ENCODE measurements around the gene ERVW-1. TPM values are rescaled to one million over a fixed set of nuclear protein-coding genes. Genes with fewer than 3 reads are reported as not detected.
"Not testable (repeated sequence)": the region's sequence is repeated elsewhere in the genome, so short reads cannot be mapped to it uniquely, and the experiment has no call there.

Gene ERVW-1
- total RNA-seq, 4 donors from 2014 or later = not detected

- WGBS, 2 donors = 89 to 94% methylated on average over 4 of the region's 4 CpGs
Observed at GRCh38 chr7:92478711-92479110, 965 bp upstream of the ERVW-1 start.

DNA sequence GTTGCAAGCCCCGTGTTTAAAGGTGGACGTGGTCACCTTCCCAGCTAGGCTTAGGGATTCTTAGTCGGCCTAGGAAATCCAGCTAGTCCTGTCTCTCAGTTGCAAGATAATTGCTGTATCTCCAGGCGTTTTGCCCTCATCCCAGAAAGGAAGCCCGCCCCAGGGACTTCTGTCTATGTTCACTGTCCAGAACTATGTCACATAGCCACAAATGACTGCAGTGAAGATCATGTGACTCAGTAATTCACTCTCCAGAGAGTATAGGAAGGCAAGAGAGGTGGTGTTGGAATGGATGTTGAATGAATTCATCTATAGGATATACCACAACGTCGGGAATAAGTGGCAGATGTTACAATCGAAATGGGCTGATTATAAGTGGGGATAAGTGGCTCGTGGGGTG is 349 bp upstream of the ERVW-1 start:
- DNase-seq (ENCODE audit: low spot score in 2 of 2) = no peak
- Histone ChIP-seq H3K27me3 (no peaks in the 10 kb centered on the region), H3K36me3 (peaks cover 0 to 65% (median 0%) of the 10 kb centered on the region in 3 donors), H3K27ac (no peak overlapping the region), H3K4me3 (no peak overlapping the region), H3K4me1 (no peaks in the 10 kb centered on the region), H3K9me3 (no peaks in the 10 kb centered on the region)
- no peak for TF ChIP-seq POLR2A (IDR thresholded peaks at IDR 0.05)
- TF ChIP-seq, protein P1, sequence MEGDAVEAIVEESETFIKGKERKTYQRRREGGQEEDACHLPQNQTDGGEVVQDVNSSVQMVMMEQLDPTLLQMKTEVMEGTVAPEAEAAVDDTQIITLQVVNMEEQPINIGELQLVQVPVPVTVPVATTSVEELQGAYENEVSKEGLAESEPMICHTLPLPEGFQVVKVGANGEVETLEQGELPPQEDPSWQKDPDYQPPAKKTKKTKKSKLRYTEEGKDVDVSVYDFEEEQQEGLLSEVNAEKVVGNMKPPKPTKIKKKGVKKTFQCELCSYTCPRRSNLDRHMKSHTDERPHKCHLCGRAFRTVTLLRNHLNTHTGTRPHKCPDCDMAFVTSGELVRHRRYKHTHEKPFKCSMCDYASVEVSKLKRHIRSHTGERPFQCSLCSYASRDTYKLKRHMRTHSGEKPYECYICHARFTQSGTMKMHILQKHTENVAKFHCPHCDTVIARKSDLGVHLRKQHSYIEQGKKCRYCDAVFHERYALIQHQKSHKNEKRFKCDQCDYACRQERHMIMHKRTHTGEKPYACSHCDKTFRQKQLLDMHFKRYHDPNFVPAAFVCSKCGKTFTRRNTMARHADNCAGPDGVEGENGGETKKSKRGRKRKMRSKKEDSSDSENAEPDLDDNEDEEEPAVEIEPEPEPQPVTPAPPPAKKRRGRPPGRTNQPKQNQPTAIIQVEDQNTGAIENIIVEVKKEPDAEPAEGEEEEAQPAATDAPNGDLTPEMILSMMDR (IDR thresholded peaks at IDR 0.05) = no peak
- no peak for TF ChIP-seq EP300 (IDR thresholded peaks at IDR 0.05)
- 85 to 89% methylated on average over 9 of the region's 9 CpGs for WGBS, 2 donors

More at GRCh38 chr7:92478711-92479110, 965 bp upstream of the ERVW-1 start:
- TF ChIP-seq POLR2A (IDR thresholded peaks at IDR 0.05) (no peak), EP300 (IDR thresholded peaks at IDR 0.05) (no peak)
- TF ChIP-seq, protein P1 (IDR thresholded peaks at IDR 0.05) = no peak
- no peaks in the 10 kb centered on the region for H3K9me3 ChIP-seq
- peaks cover 0 to 63% (median 0%) of the 10 kb centered on the region in 3 donors for H3K36me3 ChIP-seq
- H3K4me1 ChIP-seq = no peaks in the 10 kb centered on the region
- no peak for DNase-seq (ENCODE audit: low spot score in 2 of 2)
- no peak overlapping the region for H3K4me3 ChIP-seq
- no peak overlapping the region for H3K27ac ChIP-seq
- no peaks in the 10 kb centered on the region for H3K27me3 ChIP-seq

- not testable (repeated sequence) for H3K4me1 ChIP-seq; DNase-seq (ENCODE audit: low spot score in 2 of 2); H3K9me3 ChIP-seq; H3K4me3 ChIP-seq; H3K27ac ChIP-seq; H3K27me3 ChIP-seq
- peaks cover 0 to 75% (median 0%) of the 10 kb centered on the region in 3 donors for H3K36me3 ChIP-seq
- WGBS, 2 donors = 92 to 93% methylated on average over 11 of the region's 11 CpGs
Observed at GRCh38 chr7:92475851-92476590, 1.7 kb downstream of the ERVW-1 start.

DNA sequence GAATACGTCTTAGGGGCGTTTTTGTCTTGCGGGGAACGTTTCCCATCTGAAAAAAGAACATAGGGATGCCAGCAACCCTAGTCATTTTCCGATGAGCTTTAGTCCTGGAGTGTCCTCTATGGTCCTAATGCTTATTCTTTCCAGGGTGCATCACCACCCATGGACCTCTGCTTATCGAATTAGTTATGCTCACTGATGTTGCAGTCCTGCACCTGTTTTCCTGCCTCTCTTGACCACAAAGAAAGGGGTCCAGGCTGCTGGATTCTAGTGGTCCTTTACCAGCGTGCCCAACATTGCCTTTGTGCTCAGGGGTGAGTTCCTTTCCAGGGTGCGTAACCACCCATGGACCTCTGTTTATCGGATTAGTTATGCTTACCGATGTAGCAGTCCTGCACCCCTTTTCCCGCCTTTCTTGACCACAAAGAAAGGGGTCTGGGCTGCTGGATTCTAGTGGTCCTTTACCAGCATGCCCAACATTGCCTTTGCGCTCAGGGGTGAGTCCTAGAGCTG is 2.4 kb downstream of the ERVW-1 start:
- not testable (repeated sequence) for DNase-seq (ENCODE audit: low spot score in 2 of 2); H3K4me3 ChIP-seq; H3K27me3 ChIP-seq; H3K9me3 ChIP-seq; H3K4me1 ChIP-seq; H3K27ac ChIP-seq
- 92 to 93% methylated on average over 12 of the region's 12 CpGs for WGBS, 2 donors
- peaks cover 0 to 82% (median 0%) of the 10 kb centered on the region in 3 donors for H3K36me3 ChIP-seq

- H3K4me1 ChIP-seq; H3K27me3 ChIP-seq; H3K9me3 ChIP-seq; H3K27ac ChIP-seq; DNase-seq (ENCODE audit: low spot score in 2 of 2); H3K4me3 ChIP-seq: not testable (repeated sequence)
- H3K36me3 ChIP-seq = peaks cover 0 to 92% (median 0%) of the 10 kb centered on the region in 3 donors
- 94% methylated on average over 10 of the region's 10 CpGs for WGBS, 2 donors
Observed at GRCh38 chr7:92473989-92474388, 3.8 kb downstream of the ERVW-1 start.

- H3K27ac ChIP-seq; DNase-seq (ENCODE audit: low spot score in 2 of 2); H3K27me3 ChIP-seq; H3K4me3 ChIP-seq; H3K4me1 ChIP-seq; H3K9me3 ChIP-seq: not testable (repeated sequence)
- peaks cover 3 to 97% (median 6%) of the 10 kb centered on the region in 3 donors for H3K36me3 ChIP-seq
- 91% methylated on average over 9 of the region's 9 CpGs for WGBS, 2 donors
Observed at GRCh38 chr7:92468589-92468988, 9.2 kb downstream of the ERVW-1 start.

- 62 to 93% methylated on average over 2 of the region's 2 CpGs for WGBS, 2 donors
- Histone ChIP-seq H3K9me3 (no peaks in the 10 kb centered on the region), H3K36me3 (peaks cover 3 to 90% (median 6%) of the 10 kb centered on the region in 3 donors), H3K27ac (no peak overlapping the region), H3K27me3 (no peaks in the 10 kb centered on the region), H3K4me3 (no peak overlapping the region), H3K4me1 (no peaks in the 10 kb centered on the region)
- TF ChIP-seq POLR2A (IDR thresholded peaks at IDR 0.05) = no peak
- DNase-seq (ENCODE audit: low spot score in 2 of 2) = no peak
Observed at GRCh38 chr7:92466682-92467081, 11.1 kb downstream of the ERVW-1 start.
